Stimulated activated CD4-positive, alpha-beta T cell treated with anti-CD3 and anti-CD28 coated beads, Interleukin-1b, Interleukin-23, amount 100 ng/mL, for 4 hours (primary cell): Measurements from ENCODE around the gene SDCCAG8.
A peak's percentile ranks its signal among the peaks of the same experiment; 100 is the strongest.

Experiments used
- DNase-seq, 2 donors: peaks; one replicate each; pipeline ENCODE4 v3.0.0-alpha.2; 2020; ENCODE audit warnings: low read depth in 2 of 2

The SDCCAG8 gene

DNA sequence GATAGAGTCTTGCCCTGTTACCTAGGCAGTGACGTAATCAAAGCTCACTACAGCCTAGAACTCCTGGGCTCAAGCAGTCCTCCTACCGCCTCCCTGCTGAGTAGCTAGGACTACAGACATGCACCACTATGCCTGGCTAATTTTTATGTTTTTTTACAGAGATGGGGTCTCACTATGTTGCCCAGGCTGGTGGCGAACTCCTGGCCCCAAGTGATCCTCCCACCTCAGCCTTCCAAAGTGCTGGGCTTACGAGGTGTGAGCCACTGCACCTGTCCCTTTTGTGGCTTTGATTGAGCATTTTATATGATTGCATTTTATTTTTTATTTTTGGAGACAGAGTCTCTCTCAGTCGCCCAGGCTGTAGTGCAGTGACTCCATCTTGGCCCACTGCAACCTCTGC is 25.8 kb downstream of the SDCCAG8 start:
- DNase-seq, result no peak

DNA sequence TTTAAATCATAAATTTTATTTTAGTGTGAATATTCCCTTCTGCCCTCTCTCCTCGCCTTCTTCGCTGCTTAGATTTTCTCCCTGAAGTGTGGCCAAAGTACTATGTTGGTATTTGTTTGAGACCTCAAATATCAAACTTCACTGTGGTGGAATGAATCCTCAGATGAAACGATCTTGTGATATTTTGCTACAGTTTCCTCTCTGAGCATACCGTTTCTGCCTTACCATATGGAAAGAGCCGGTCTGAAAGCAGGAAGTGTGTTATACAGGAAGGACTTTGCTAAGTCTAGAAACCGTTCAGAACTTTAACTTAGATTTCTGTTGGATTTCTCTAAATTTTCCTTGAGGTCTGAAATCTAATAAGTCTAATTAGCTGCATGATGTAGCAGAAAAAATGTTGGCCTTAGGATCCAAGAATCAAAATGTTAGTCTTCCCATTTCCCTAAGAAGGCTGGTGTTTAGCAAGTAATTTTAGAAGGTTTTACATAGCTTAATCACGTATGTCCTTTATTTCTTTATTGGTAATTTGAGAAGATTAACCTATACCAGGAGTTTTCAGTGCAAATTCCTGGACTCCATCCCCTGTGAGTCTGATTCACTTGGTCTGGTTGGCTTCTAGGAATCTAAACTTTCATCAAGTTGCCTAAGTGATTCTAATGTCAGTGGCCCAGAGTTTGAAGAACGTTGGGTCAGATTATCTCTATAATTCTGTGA is 30.7 kb downstream of the SDCCAG8 start:
- DNase-seq, result no peak

DNA sequence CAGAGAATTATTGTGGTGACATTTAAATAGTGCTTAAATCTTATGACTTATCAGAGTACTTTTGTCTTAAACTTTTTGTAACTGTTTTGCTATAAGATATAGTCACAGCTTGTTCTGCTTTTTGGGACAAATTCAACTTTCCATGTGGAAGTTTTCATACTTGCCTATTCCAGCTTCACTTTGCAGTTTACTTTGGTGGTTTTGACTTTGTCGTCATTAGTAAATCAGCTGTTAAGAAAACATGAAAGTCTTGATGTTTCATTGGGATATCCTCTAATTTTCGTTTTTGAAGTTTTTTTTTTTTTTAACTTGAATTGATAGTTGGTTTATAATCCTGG is 31.3 kb downstream of the SDCCAG8 start:
- DNase-seq, result no peak

DNA sequence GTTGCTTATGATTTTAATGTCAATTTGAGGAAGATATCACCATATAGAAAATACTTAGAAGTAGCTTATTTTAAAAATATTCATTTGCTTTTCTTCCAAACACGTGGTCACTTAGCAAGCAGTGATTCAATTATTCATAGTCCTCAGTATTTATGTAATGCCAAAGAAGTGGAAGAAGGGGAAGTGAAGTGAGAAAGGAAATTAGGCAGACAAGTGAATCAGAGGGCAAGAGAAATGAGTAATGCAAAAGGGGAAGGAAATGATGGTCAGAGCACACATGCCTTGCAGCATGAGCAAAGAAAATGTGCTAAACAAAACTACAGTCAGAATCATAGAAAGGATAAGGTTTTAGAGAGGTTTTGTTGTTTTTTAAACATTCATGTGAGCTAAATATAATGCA is 31.8 kb downstream of the SDCCAG8 start:
- no peak for DNase-seq

DNA sequence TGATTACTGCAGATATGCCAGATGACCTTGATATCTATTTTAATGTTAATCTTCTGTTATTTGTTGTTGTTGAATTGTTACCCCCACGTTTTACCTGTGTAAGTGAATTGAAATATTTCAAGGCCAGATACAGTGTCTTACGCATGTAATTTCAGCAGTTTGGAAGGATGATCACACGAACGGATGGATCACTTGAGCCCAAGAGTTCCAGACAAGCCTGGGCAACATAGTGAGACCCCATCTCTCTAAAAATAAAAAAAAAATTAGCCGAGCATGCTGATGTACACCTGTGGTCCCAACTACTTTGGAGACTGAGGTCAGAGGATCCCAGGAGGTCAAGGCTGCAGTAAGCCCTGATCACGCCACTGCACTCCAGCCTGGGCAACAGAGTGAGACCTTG is 32.2 kb downstream of the SDCCAG8 start:
- DNase-seq, result no peak

DNA sequence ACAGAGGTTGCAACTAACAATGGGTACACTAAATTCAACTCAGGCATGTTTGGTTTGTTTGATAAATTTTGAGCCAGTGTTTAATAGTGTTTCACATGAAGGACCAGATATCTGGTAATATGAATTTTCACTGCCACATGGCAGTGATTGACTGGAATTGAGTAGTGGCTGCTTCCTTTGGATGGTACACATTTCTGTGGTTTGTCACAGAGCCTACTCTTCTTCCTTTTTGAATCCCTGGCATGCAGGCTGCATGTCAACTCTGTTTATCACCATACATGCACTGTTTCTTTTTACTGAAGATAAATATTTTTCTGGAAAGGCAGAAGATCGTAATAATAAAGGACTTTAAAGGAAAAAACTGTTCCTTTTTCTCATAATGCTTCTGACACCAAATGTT is 35.5 kb downstream of the SDCCAG8 start:
- no peak for DNase-seq

DNA sequence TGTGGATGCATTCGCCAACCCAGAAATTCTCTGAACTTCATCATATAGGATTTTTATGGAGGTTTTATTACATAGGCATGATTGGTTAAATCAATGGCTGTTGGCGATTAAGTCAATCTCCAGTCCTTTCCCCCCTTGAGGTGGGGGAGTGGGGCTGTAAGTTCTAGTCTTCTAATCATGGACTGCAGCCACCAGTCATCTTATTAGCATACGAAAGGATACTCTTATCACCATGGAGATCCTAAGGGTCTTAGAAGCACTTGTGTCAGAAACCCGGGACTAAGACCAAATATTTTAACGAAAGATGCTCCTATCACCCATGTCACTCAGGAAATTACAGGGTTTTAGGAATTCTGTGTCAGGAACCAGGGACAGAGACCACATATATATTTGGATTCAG is 36.3 kb downstream of the SDCCAG8 start:
- no peak for DNase-seq

DNA sequence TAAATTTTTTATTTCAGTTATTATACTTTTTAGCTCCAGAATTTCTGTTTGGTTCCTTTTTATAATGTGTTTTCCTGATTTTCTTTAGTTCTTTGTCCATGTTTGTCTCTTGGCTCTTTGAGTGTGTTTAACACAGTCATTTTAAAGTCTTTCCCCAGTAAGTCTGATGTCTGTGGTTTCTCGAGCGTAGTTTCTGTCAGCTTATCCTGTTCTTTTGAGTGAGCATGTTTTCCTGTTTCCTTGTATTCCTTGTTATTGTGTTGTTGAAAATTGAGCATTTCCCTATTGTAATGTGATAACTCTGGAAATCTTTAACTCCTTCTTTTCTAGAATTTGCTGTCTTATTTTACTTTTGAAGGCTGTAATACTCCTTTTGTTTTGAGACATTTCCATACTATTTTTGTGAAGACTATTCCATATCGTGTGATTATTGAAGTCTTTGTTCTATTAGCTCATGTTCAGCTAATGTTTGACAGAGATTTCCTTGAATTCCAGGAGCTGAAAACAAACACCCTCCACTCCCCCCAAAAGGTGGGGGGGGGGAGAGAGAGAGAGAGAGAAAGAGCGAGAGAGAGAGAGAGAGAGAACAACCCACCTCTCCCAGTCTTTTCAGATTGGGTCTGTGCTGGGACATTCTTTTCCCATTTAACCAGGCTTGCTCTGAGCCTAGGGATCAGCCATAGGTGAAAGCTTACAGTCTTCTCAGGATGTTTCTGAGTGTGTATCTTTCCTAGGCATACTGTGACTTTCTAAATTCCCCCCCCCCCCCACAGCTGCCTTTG is 38.3 kb downstream of the SDCCAG8 start:
- no peak for DNase-seq

DNA sequence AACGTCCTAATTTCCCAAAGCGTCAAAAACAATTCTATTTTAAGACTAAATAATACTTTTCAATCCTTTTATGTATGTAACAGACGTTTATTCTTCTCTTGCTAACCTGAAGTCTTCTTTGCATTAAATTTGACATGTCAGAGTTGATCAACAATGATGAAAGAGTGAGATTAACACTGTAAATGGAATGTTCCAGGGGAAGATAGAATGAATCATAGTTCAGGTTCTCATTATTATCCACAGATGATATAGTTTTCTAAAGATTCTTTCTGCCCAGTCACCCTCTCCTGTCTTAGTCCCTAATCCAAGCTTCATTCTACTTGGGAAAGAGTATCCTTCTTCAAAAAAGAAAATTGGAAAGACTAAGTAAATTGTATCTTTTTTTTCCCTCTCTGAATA is 38.9 kb downstream of the SDCCAG8 start:
- no peak for DNase-seq

DNA sequence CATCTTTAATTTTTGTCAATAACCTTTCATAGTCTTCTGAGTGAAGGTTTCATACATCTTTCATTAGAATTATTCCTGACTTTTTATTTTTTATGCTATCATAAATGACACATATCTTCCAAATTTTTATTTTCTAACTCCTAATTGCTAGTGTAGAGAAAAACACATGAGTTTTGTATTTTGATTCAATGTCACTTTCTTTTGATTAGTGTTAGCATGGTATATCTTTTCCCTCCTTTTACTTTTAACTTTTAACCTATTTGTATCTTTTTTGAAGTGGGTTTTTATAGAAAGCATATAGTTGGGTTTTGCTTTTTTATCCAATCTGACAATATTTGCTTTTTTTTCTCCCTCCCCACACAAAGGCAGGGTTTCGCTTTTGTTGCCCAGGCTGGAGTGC is 43.2 kb downstream of the SDCCAG8 start:
- DNase-seq, result no peak

DNA sequence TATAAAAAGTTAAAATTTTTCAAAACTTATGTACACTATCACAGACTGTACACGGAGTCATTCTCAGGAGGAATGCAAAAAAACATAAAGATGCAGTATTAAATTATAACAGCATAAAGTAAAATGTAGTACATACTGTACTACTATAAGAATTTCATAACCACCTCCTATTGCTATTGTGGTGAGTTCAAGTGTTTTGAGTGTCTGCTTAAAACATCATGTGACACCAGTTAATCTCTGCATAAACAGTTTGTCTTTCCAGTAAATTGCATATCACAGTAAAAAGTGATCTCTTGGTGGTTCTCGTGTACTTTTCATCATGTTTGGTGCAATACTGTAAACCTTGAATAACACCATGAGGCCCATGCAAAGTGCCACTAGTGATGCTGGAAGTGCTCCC is 45.2 kb downstream of the SDCCAG8 start:
- DNase-seq, result no peak

DNA sequence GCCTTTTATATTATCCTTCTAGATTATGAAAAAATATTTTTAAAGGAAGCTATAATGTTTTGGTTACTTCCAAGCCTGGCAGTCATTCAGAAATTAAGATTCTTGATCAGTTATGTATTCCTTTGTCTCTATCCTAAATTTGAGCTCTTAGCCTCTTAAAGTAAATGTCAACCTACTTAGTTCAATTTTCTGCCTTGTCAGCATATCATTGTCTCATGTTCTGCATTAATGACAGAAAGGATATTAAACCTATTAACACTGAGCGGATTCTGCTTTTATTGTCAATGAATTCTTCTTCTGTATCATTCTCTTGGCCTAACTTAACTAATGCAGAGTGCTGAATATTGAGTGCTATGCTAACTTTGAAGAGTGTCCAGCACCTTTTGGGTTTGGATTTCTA is 56.0 kb downstream of the SDCCAG8 start:
- DNase-seq, result no peak

DNA sequence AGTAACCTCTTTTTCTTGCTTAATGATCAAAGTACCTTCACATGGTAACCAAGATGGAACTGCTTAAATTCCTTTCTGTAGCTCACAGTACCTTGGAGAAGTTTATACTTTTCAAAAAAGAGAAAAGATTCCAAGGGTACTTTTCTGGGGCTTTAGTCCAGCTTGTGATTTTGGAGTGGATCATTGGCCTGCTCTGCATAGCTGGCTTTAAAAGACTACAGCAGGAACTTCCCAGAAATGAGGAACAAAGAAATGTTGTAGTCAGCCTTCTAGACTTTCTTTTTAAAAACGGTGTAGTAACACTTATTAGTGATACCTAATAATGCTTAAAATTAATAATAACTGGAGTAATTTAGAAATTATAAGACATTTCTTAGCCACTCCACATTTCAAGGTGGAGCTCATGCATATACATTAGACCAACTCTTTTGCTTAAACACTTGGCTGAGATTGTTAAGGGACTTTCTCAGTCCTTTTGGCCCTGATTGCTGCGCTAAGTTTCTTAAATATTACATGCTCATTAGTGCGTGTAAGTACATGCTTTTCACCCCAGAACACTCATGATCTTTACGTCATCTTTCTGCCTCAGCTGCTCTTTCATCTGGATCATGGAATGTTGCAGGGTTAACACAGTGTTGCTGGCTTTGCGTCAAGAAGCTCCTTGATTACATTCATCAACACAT is 57.3 kb downstream of the SDCCAG8 start:
- no peak for DNase-seq

DNA sequence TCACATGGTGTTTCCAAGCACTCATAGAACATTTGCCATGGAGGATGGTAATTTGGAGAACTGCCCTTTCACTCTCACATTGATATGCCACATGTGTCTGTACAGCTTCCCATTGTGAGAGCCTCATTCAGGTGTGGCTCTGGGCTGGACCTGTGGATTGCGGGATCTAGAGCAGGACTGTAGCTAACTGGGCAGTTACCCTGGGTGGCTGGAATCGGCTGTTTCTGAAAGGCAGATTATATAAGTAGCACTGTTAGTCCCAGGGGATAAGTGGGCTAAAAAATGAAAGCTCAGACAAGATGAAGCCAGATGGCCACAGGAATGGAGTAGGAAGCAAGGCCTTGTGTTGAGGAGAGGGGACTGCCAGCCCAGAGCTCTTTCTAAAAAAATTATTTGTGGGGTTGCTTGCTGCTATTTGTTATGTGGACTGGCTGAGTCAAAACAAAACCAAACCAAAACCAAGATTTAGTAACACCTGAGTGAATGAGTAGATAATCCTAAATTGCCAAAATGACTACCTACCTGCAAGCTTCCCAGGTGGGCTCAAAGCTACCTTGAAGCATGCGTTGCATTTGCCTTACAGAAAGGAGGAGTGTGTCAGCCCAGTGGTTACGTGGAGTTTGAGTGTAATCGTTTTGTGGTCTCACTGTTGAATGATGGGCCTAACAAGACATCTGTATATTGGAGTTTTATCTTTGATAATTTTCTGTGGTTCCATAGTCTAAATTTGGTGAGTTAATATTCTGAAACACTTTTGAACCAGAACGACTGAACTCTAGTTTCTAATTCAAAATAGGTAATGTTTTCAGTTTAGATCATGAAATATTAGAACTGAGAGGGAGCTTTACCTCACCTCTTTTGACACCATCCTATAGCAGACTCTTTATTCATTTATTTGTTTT is 58.0 kb downstream of the SDCCAG8 start:
- no peak for DNase-seq

DNA sequence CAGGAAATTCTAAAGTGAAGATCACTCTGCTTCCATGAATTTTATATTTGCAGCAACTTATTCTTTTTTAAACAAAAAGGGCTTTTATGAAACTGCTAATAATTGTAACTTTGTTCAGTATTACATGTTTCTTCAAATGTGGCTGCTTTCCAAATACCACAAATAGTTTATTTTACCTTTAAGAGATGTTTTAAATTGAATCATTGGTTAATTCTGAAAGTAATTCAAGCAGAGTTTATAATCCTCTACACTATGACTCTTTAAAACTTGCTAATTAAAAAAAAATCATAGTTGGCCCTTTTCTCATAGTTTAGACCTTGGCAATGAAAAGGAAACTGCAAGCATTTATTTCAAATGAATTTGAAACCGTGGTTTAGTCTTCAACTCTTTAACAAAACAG is 59.6 kb downstream of the SDCCAG8 start:
- no peak for DNase-seq

DNA sequence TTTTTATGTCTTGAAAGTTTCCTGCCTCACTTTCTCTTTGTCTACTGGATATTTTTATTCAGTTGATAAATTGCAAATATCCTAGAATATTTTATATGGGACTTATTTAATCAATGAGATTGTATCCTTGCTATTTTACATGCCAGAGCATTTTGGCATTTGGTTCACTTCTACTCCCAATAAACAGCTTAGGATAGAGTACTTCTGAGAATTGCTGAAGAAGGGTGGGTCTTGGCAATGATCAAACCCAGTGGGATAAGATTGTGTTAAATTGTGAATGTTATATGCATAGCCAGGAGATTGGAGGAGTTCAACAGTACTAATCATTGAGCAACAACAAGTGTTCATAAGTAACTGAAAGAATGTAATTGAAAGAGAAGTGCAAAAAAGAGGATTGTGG is 60.1 kb downstream of the SDCCAG8 start:
- DNase-seq, result no peak

DNA sequence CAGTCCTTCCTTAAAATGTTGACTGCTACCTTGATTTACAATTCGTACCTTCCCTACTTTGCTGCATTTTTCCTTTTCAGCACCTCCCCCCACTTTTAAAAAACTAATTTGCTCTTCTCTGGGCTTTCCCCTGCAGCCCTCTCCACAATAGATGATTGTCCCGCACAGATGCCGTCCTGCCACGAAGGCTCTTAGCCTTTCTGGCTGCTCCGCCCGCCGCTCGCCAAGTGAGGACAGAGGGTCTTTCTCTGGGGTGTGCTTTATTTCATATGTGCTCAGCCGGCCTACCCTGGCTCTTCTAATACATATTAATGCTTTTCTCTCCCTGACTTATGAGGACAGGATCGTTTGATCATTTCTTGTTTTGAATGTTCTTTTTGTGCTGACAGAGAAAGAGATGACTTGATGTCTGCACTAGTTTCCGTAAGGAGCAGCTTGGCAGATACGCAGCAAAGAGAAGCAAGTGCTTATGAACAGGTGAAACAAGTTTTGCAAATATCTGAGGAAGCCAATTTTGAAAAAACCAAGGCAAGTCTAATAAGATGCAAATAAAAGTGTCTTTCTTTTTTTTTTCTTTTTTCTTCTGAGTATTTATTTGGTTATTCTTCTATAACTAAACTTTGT is 60.6 kb downstream of the SDCCAG8 start:
- no peak for DNase-seq

DNA sequence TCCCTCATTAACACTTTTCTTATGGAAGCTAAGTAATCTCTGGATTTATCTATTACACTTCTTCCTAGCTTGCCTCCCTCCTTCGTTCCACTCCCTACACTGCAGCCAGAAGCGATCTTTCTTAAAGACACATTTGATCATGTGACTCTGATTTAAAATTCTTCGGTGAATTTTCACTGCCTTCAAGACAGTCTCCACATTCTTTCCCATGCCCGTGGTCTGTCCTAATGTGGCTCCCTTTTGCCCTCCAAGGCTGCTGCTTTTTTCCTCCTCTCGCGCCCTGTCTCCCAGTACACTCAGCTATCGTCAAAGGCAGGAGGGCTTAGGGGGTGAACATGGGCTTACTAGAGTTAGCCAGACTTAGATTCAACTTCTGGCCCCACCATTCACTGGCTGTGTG is 64.4 kb downstream of the SDCCAG8 start:
- DNase-seq, result no peak

DNA sequence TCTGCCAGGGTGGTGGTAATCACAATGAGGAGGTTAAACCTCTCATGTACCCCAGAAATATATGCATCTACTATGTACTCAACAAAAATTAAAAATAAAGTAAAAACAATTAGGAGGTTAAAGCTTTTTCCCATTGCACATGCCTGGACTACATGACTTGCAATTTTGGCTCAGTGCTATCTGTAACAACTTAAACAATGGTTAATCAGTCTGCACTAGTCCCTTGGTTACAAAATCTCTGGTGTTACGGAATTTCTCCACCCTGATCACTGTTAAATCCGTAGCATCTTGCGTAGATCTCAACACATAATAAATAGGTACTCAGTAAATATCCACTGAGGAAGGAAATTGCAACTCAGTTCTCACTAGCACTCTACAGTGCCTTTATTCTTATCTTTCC is 66.5 kb downstream of the SDCCAG8 start:
- no peak for DNase-seq

DNA sequence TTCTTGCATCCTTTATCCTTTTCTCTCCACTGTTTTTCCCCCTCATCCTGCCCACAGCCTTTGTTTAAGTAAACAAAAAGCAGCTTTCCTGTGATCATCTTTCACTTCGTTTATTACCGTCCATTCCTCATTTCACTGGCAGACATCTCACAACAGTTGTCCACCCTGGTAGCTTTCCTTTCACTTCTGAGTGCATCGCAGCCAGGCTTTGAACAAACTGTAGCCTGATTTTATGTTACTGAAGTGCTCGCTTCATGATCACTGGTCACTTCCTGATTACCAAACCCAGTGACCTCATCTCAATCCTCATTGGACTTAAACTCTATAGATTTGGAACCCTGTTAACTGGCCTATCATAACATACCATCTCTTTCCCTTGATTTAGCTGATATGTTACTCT is 67.7 kb downstream of the SDCCAG8 start:
- no peak for DNase-seq

DNA sequence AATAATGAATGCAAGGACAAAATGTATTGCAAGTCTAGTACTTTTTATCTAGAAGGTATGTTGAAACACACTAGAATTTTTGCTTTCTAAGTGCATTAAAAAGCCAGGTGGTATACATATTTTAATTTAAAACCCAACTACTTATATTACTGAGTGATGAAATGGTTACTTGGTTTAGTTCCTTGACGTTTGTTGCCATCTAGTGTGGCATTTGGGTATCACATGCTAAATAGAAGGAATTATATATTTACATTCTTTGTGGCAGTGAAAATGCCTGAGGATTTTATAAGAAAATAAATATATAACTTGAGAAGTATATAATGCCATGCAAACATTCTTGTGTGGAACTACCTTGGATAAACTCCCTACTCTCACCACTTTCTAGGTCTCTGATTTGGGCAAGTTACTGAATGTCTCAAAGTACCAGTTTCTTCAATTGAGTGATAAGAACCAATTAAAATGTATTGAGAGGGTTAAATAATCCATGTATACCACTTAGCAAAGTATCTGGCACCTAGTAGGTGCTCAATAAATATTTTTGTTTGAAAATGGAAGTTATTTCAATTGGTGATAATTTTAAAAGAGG is 69.6 kb downstream of the SDCCAG8 start:
- peak in 1 of 2 donors; percentile 36 for DNase-seq
